Activated gamma-delta T cell treated with Interleukin-2 at 50 U/mL for 16 hours (primary cell): ENCODE measurements around the gene SUZ12.
"Not testable (repeated sequence)": the region's sequence is repeated elsewhere in the genome, so short reads cannot be mapped to it uniquely, and the experiment has no call there.

Experiments used
- DNase-seq: peaks from one replicate; pipeline ENCODE4 v3.0.0-alpha.2; 2020

Gene SUZ12

DNA sequence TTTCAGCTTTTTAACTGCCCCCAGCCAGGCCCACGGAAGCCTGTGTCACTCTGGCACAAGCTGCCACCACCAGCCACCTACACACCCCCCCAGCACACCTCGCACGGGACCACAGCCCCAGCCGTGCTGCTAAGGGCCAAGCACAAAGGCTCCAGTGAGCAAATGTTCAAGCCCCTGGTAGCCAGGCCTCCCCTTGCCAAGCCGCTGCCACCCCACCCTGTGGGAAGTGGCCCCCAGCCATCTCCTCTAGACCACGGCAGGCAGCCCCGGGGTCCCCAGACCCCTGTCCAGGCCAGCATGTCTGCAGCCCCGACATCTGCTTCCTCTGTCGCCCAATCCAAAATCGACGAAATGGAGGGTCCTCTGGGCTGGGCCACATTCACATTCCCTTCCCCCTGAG lies 105.5 kb downstream of the SUZ12 start:
- DNase-seq = not testable (repeated sequence)

DNA sequence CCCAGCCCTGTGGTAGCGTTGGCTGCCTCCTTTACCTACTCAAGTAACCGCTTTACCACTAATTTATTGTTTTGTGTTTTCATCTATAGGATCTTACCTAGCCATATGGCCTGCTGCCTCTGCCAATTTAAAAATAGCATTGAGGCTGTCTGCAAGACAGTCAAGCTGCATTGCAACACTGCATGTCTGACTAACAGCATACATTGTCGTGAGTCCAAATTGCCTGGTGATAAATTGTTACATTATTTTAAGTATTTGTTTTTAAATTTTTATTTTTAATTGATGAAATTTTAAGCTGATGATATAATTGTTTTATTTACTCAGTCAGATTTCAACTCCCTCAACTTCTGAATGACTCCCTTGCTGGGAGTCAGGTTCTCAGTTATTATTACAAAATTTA lies 108.8 kb downstream of the SUZ12 start:
- DNase-seq = not testable (repeated sequence)

DNA sequence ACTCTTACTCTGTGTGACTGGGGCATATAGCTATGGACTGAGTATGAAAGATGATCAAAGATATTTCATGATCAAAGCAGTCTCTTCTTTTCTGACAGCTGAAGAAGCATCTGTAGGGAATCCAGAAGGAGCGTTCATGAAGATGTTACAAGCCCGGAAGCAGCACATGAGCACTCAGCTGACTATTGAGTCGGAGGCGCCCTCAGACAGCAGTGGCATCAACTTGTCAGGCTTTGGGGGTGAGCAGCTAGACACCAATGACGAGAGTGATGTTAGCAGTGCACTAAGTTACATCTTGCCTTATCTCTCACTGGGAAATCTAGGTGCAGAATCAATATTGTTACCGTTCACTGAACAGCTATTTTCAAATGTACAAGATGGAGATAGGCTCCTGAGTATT lies 110.9 kb downstream of the SUZ12 start:
- not testable (repeated sequence) for DNase-seq
